ENCODE measurements around the gene CYCS. TPM values are rescaled to one million over a fixed set of nuclear protein-coding genes. Genes with fewer than 3 reads are reported as not detected.

Gene CYCS
- total and polyA plus RNA-seq, 2 experiments from 2014 or later, result 91.3 to 155 TPM

DNA sequence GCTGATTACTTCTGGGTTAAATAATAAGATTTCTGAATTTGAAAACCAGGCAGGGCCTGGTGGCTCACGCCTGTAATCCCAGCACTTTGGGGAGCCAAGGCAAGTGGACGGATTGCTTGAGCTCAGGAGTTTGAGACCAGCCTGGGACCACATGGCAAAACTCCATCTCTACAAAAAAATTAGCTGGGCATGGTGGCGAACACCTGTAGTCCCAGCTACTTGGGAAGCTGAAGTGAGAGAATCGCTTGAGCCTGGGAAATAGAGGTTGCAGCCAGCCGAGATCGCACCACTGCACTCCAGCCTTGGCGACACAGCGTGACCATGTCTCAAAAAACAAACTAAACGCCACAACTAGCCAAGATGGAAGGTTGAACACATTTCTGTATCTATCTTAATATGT is 3.5 kb downstream of the CYCS start:
- 99% methylated on average over 9 of the region's 9 CpGs for WGBS (ENCODE audit: low lambda C conversion rate, missing lambda C conversion rate)
- Histone ChIP-seq H3K79me2 (peaks cover 27% of the 10 kb centered on the region), H3K27ac (no peak overlapping the region), H3K4me2 (no peak overlapping the region), H3K27me3 (no peaks in the 10 kb centered on the region), H2AFZ (no peak overlapping the region), H3K36me3 (replicated peaks; ENCODE audit: insufficient read depth, low read depth) (no peaks in the 10 kb centered on the region), H3K9me2 (replicated peaks; ENCODE audit: insufficient read depth) (no peaks in the 10 kb centered on the region), H4K20me1 (ENCODE audit: insufficient read depth, poor library complexity, severe bottlenecking) (peaks cover 16% of the 10 kb centered on the region), H3K4me1 (ENCODE audit: insufficient read depth) (peaks cover 5% of the 10 kb centered on the region), H3K4me3 (no peak overlapping the region), H3K9me3 (ENCODE audit: low read depth) (no peaks in the 10 kb centered on the region)
- TF ChIP-seq, protein P1, sequence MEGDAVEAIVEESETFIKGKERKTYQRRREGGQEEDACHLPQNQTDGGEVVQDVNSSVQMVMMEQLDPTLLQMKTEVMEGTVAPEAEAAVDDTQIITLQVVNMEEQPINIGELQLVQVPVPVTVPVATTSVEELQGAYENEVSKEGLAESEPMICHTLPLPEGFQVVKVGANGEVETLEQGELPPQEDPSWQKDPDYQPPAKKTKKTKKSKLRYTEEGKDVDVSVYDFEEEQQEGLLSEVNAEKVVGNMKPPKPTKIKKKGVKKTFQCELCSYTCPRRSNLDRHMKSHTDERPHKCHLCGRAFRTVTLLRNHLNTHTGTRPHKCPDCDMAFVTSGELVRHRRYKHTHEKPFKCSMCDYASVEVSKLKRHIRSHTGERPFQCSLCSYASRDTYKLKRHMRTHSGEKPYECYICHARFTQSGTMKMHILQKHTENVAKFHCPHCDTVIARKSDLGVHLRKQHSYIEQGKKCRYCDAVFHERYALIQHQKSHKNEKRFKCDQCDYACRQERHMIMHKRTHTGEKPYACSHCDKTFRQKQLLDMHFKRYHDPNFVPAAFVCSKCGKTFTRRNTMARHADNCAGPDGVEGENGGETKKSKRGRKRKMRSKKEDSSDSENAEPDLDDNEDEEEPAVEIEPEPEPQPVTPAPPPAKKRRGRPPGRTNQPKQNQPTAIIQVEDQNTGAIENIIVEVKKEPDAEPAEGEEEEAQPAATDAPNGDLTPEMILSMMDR (IDR thresholded peaks at IDR 0.05; ENCODE audit: poor library complexity), result no peak
- TF ChIP-seq EZH2phosphoT487 (IDR thresholded peaks at IDR 0.05; ENCODE audit: low read depth, severe bottlenecking, unreplicated experiment) (no peak), EZH2 (IDR thresholded peaks at IDR 0.05; ENCODE audit: borderline replicate concordance) (no peak)
- DNase-seq (ENCODE audit: low spot score), result no peak

DNA sequence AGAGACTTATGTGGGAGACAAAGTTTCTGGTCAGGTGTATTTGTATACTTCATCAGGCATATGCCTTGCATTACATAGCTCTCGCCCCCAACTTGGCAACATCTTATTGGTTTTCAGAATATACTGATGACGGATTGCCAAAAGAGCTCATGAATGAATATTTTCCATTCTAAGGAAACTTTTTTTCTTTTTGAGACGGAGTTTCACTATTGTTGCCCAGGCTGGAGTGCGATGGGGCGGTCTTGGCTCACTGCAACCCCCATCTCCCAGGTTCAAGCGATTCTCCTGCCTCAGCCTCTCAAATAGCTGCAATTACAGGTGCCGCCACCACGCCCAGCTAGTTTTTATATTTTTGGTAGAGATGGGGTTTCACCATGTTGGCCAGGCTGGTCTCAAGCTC is 6.0 kb downstream of the CYCS start:
- H4K20me1 ChIP-seq (ENCODE audit: insufficient read depth, poor library complexity, severe bottlenecking), result peaks cover 12% of the 10 kb centered on the region
- 99% methylated on average over 8 of the region's 8 CpGs for WGBS (ENCODE audit: low lambda C conversion rate, missing lambda C conversion rate)
- peaks cover 5% of the 10 kb centered on the region for H3K4me1 ChIP-seq (ENCODE audit: insufficient read depth)
- H3K4me2 ChIP-seq, result no peak overlapping the region
- no peaks in the 10 kb centered on the region for H3K27me3 ChIP-seq
- H3K9me2 ChIP-seq (replicated peaks; ENCODE audit: insufficient read depth), result no peaks in the 10 kb centered on the region
- H2AFZ ChIP-seq, result no peak overlapping the region
- H3K9me3 ChIP-seq (ENCODE audit: low read depth), result no peaks in the 10 kb centered on the region
- TF ChIP-seq, protein P1 (IDR thresholded peaks at IDR 0.05; ENCODE audit: poor library complexity), result no peak
- TF ChIP-seq EZH2phosphoT487 (IDR thresholded peaks at IDR 0.05; ENCODE audit: low read depth, severe bottlenecking, unreplicated experiment) (no peak), EZH2 (IDR thresholded peaks at IDR 0.05; ENCODE audit: borderline replicate concordance) (no peak)
- no peak overlapping the region for H3K27ac ChIP-seq
- H3K36me3 ChIP-seq (replicated peaks; ENCODE audit: insufficient read depth, low read depth), result no peaks in the 10 kb centered on the region
- no peak overlapping the region for H3K4me3 ChIP-seq
- peaks cover 18% of the 10 kb centered on the region for H3K79me2 ChIP-seq
- DNase-seq (ENCODE audit: low spot score), result no peak

DNA sequence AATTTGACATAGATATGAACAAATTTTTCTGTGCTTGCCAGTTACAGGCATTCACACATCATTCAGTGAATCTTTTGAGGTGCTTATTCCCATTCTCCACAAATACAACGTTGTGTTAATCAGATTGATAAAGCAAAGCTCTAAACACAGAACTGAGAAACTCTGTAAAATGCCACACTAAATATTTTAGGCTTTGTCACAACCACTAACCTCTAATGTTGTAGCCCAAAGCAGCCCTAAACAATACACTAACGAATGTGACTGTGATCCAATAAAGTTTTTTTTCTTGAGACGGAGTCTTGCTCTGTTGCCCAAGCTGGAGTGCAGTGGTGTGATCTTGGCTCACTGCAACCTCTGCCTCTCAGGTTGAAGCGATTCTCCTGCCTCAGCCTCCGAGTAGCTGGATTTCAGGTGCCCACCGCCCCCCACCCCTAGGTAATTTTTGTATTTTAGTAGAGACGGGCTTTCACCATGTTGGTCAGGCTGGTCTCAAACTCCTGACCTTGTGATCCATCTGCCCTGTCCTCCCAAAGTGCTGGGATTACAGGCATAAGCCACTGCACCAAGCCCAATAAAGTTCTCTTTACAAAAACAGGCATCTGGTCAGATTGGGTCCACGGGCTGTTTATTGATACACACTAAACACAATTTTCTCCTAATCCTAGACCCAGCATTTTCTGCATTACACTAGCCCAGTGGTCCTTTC is 6.9 kb downstream of the CYCS start:
- peaks cover 6% of the 10 kb centered on the region for H4K20me1 ChIP-seq (ENCODE audit: insufficient read depth, poor library complexity, severe bottlenecking)
- WGBS (ENCODE audit: low lambda C conversion rate, missing lambda C conversion rate), result 90% methylated on average over 8 of the region's 8 CpGs
- peak overlapping the region; percentile 60 for H3K27ac ChIP-seq
- H3K9me2 ChIP-seq (replicated peaks; ENCODE audit: insufficient read depth), result no peaks in the 10 kb centered on the region
- H3K4me2 ChIP-seq, result no peak overlapping the region
- no peak for DNase-seq (ENCODE audit: low spot score)
- no peak for TF ChIP-seq EZH2 (IDR thresholded peaks at IDR 0.05; ENCODE audit: borderline replicate concordance)
- no peak for TF ChIP-seq EZH2phosphoT487 (IDR thresholded peaks at IDR 0.05; ENCODE audit: low read depth, severe bottlenecking, unreplicated experiment)
- TF ChIP-seq, protein P1 (IDR thresholded peaks at IDR 0.05; ENCODE audit: poor library complexity), result no peak
- no peak overlapping the region for H2AFZ ChIP-seq
- H3K9me3 ChIP-seq (ENCODE audit: low read depth), result no peaks in the 10 kb centered on the region
- peaks cover 5% of the 10 kb centered on the region for H3K4me1 ChIP-seq (ENCODE audit: insufficient read depth)
- H3K79me2 ChIP-seq, result peaks cover 11% of the 10 kb centered on the region
- no peaks in the 10 kb centered on the region for H3K27me3 ChIP-seq
- no peaks in the 10 kb centered on the region for H3K36me3 ChIP-seq (replicated peaks; ENCODE audit: insufficient read depth, low read depth)
- H3K4me3 ChIP-seq, result no peak overlapping the region

Data from hepatocyte (in vitro differentiated cells).